Endothelial cell (in vitro differentiated cells): ENCODE measurements around the gene GGTLC1. TPM values are rescaled to one million over a fixed set of nuclear protein-coding genes. Genes with fewer than 3 reads are reported as not detected.
"Not testable (repeated sequence)": the region's sequence is repeated elsewhere in the genome, so short reads cannot be mapped to it uniquely, and the experiment has no call there.

Experiments used
- DNase-seq: peaks from one replicate; pipeline ENCODE4 v3.0.0; 2021; ENCODE audit warnings: low spot score
- H3K27ac Mint-ChIP-seq: one replicate; pipeline ENCODE4 v1.8.0; 2021; ENCODE audit warnings: mixed read lengths, inconsistent platforms; ENCODE audit not compliant: unreplicated experiment
- H3K27me3 Mint-ChIP-seq: one replicate; pipeline ENCODE4 v1.8.0; 2021; ENCODE audit warnings: mild to moderate bottlenecking, moderate library complexity, mixed read lengths, inconsistent platforms; ENCODE audit not compliant: unreplicated experiment
- H3K36me3 Mint-ChIP-seq: one replicate; pipeline ENCODE4 v1.8.0; 2021; ENCODE audit warnings: mild to moderate bottlenecking, low read depth, mixed read lengths, inconsistent platforms; ENCODE audit not compliant: unreplicated experiment
- H3K4me1 Mint-ChIP-seq: one replicate; pipeline ENCODE4 v1.8.0; 2021; ENCODE audit warnings: mild to moderate bottlenecking, mixed read lengths, inconsistent platforms; ENCODE audit not compliant: unreplicated experiment
- H3K4me3 Mint-ChIP-seq: one replicate; pipeline ENCODE4 v1.8.0; 2021; ENCODE audit warnings: mild to moderate bottlenecking, mixed read lengths, inconsistent platforms; ENCODE audit not compliant: unreplicated experiment
- H3K9me3 Mint-ChIP-seq: one replicate; pipeline ENCODE4 v1.8.0; 2021; ENCODE audit warnings: mixed read lengths, inconsistent platforms; ENCODE audit not compliant: unreplicated experiment
- CTCF ChIP-seq: fragments of 200-600 bp; sonication (generic); IDR thresholded peaks from one replicate; pipeline ENCODE4 v1.5.0; 2021; ENCODE audit warnings: antibody characterized with exemption; ENCODE audit not compliant: unreplicated experiment
- total RNA-seq: library from RNA; stranded (reverse); fragmentation: NEBNext Ultra II Directional; extraction: Animal tissue kit (Norgen Biotek cat#: 25700); gene quantifications from one replicate; pipeline ENCODE4 v1.2.1, GENCODE V29; 2021; ENCODE audit not compliant: unreplicated experiment

The GGTLC1 gene
- total RNA-seq, 1 donor from 2014 or later, result not detected

DNA sequence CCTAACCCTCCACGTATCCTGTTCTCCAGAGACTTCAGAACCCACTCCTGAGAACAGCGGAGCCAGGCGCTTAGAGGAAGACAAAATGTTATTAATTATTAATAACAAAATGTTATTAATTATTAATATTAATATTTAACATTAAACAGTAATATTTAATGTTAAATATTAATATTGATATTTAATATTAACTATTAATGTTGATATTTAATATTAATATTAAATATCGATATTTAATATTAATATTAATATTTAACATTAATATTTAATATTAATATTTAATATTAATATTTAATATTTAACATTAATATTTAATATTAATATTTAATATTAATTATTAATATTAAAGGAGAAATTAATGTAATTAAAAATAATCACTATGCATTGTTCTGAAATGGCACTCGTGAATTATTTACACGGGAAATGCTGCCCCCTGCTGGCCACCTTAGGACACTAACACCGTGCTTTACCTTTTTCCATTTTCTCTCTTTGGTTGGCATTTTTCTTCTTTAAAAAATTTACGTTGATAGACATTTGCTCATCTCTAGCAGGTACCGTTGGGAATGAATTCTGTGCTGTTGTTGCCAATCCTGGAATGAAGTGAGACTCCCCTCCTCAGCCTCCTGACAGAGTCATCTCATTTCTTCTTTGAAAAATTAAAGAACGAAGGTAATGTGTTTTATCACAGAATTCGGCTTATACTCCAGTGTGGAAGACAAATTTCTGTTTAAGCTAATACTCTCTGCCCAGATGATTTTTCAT, 7.5 kb upstream of the GGTLC1 start:
- peak; percentile 43 for DNase-seq
- peak; percentile 90 for TF ChIP-seq CTCF
- Mint-ChIP-seq H3K4me1 (no peaks in the 10 kb centered on the region), H3K9me3 (no peaks in the 10 kb centered on the region), H3K36me3 (no peaks in the 10 kb centered on the region), H3K27me3 (peaks cover 2% of the 10 kb centered on the region), H3K4me3 (no peak overlapping the region), H3K27ac (no peak overlapping the region)

DNA sequence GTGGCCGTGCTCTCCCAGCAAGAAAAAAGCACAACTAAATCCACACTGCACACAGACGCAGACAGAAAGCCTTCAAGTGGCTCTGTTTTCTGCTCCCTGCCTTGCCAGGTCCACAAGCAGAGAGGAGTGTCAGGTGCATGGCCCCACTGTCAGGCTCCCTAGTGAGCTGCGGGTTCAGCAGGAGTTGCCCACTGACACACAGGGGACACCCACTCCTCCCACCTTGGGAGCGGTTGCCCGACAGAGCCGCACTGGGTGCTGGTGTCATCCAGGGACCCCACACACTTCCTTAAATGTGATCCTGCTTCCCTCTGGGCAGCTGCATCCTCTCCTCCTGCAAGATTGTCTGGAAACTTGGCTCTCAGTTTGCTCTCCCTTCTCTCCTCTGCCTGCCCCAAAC, 6.7 kb upstream of the GGTLC1 start:
- not testable (repeated sequence) for H3K4me1 Mint-ChIP-seq, H3K4me3 Mint-ChIP-seq, DNase-seq, H3K36me3 Mint-ChIP-seq, H3K27me3 Mint-ChIP-seq, H3K9me3 Mint-ChIP-seq, H3K27ac Mint-ChIP-seq

DNA sequence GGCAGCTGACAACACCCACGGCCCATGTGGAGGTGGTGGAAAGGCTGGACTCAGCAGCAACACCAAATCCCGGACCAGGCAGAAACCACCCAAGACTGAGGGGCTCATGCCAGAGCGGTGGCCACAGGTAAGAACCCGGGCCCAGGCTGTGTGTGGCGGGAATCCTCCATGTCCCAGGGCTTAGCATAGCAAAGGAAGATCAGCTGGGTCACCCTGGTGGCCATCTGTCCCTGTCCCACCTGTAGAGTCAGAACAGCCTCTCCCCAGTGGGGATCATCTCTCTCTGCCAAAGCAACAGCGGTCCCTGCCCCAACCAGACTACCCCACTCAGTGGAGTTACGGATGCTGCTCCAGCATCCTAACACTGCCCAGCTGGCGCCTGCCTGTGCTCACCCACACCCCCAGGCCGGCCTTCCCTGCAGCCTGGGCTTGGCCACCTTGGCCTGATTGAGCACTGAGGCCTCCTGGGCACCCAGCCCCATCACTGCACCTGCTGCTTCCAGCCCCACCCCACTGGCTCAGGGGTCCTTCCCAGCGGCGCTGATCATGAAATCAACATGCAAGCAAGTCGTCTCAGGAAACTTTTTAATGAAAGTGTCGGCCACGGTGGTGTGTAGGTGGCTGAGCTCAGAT, 5.5 kb upstream of the GGTLC1 start:
- H3K27me3 Mint-ChIP-seq, H3K36me3 Mint-ChIP-seq, DNase-seq, H3K27ac Mint-ChIP-seq, H3K4me3 Mint-ChIP-seq, H3K4me1 Mint-ChIP-seq, H3K9me3 Mint-ChIP-seq: not testable (repeated sequence)

DNA sequence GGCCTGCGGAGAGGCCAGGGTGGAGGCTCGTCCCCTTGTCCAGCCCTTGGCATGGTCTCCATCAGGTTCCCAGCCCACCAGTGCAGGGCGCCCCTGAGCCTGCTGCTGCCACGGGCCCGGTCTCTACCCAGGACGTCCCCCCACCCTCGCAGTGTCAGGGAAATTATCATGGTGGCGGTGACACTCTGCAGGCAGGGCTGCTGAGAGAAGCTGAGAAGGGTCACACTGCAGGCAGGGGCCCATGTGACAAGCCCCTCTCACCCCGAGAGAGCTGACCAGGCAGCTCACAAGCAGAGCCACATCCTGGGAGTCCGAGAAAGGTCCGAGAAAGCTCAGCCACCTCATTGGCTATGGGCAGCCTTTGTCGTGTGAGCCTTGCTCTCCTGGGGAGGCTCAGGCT, 4.9 kb upstream of the GGTLC1 start:
- H3K4me3 Mint-ChIP-seq, H3K9me3 Mint-ChIP-seq, H3K36me3 Mint-ChIP-seq, H3K27ac Mint-ChIP-seq, DNase-seq, H3K27me3 Mint-ChIP-seq, H3K4me1 Mint-ChIP-seq: not testable (repeated sequence)

DNA sequence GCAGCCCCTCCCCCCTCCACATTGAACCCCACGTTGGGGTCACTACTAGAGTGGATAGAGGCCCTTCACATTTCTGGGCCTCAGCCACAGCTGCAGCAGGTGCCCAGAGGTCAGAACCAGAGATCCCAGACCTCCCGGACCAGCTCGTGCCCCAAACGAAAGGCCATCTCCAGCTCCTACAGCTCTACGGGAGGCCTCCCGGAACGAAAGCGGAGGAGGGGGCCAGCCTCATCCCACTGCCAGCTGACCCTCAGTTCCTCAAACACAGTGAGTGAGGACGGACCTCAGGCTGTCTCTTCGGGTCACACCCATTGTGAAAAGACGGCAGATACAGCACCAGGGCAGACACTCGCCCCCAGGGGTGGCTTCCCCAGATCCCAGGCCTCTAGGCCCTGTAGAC, 1.7 kb upstream of the GGTLC1 start:
- not testable (repeated sequence) for DNase-seq, H3K9me3 Mint-ChIP-seq, H3K4me3 Mint-ChIP-seq, H3K27ac Mint-ChIP-seq, H3K4me1 Mint-ChIP-seq, H3K36me3 Mint-ChIP-seq, H3K27me3 Mint-ChIP-seq

- not testable (repeated sequence) for H3K27me3 Mint-ChIP-seq, DNase-seq, H3K27ac Mint-ChIP-seq, H3K36me3 Mint-ChIP-seq, H3K4me1 Mint-ChIP-seq, H3K9me3 Mint-ChIP-seq, H3K4me3 Mint-ChIP-seq
Measured at GRCh38 chr20:23988966-23989365, 387 bp upstream of the GGTLC1 start.

DNA sequence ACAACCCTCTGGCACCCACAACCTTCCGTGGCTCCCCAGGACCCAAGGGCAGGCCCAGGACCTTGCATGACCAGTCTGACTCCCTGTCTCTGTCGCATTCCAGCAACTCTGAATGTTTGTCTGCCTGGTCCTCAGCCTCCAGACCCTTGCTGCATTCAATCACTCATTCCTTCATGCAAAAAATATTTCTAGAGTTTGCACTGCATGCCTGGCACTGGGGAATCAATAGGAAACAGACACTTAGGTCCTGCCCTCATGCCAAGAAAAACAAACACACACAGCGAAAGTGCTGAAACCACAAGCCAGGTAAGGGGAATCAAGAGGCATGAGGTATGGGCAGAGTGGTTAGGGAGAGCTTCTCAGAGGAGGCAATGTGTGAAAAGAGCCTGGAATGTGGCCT, 1.9 kb downstream of the GGTLC1 start:
- not testable (repeated sequence) for H3K36me3 Mint-ChIP-seq, H3K27me3 Mint-ChIP-seq, H3K9me3 Mint-ChIP-seq, H3K4me3 Mint-ChIP-seq, DNase-seq, H3K4me1 Mint-ChIP-seq, H3K27ac Mint-ChIP-seq

- H3K9me3 Mint-ChIP-seq, H3K27me3 Mint-ChIP-seq, H3K4me3 Mint-ChIP-seq, H3K27ac Mint-ChIP-seq, H3K4me1 Mint-ChIP-seq, DNase-seq, H3K36me3 Mint-ChIP-seq: not testable (repeated sequence)
Measured at GRCh38 chr20:23986310-23986709, 2.3 kb downstream of the GGTLC1 start.

- H3K4me1 Mint-ChIP-seq, H3K9me3 Mint-ChIP-seq, H3K36me3 Mint-ChIP-seq, H3K27me3 Mint-ChIP-seq, H3K27ac Mint-ChIP-seq, DNase-seq, H3K4me3 Mint-ChIP-seq: not testable (repeated sequence)
Measured at GRCh38 chr20:23985790-23986225, 2.8 kb downstream of the GGTLC1 start.

GRCh38 chr20:23985066-23985789, 3.4 kb downstream of the GGTLC1 start:
- H3K4me1 Mint-ChIP-seq, H3K4me3 Mint-ChIP-seq, H3K9me3 Mint-ChIP-seq, H3K27me3 Mint-ChIP-seq, H3K36me3 Mint-ChIP-seq, H3K27ac Mint-ChIP-seq, DNase-seq: not testable (repeated sequence)
